ENCODE results near the gene MYF6. TPM values are rescaled to one million over a fixed set of nuclear protein-coding genes. Genes with fewer than 3 reads are reported as not detected.

MYF6 gene
- total RNA-seq, 1 donor from 2014 or later = 1.6 TPM

DNA sequence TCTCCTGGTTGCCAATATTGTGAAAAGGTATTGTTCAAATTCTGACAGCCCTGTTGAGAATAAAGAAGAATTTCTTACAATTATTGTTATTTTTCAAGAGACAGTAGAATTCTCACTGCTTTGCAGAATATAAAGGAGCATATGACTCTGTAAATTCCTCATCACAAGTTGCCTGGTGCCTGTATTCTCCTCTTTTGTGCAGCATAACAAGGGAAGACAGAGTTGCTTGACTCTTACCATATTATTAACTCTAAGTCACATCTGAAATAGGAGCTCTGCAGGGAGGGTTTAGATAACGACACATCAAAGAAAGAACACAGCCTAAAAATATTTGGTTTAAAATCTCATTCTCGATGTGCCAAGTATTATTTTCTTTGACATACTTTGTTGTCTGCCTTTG is 40.4 kb downstream of the MYF6 start:
- FAIRE-seq (no peak), DNase-seq (ENCODE audit: low spot score in 2 of 2) (no peak)

GRCh38 chr12:80749456-80749855 is 42.0 kb downstream of the MYF6 start:
- FAIRE-seq = no peak
- DNase-seq (ENCODE audit: low spot score in 2 of 2) = no peak

- no peak for DNase-seq (ENCODE audit: low spot score in 2 of 2)
- FAIRE-seq = no peak
Observed at GRCh38 chr12:80752464-80752863, 45.0 kb downstream of the MYF6 start.

DNA sequence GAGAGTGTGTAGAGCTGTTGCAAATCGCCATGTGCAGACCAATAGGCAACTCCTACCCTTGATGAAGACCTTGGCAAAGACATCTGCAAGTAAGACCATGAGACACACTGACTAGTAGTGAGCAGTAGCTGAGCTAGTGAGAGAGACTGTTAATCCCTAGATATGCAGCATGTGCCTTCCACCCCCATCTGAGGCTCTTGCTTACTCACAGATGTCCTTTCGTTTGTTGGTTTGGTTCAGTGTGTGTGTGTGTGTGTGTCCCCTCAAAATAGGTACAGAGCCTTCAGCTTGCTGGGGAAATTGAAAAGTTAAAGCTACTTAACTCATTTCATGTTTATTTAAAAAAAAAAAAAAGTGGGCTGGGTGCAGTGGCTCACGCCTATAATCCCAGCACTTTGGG is 46.8 kb downstream of the MYF6 start:
- no peak for FAIRE-seq
- DNase-seq (ENCODE audit: low spot score in 2 of 2) = no peak

- DNase-seq (ENCODE audit: low spot score in 2 of 2) (no peak), FAIRE-seq (no peak)
Observed at GRCh38 chr12:80756875-80757274, 49.4 kb downstream of the MYF6 start.

Other genes with a start within 250 kb of the MYF6 start
- gene MYF5, start 9.3 kb downstream of the MYF6 start, total RNA-seq = not detected
- 44.4 TPM for gene LIN7A, start 230.3 kb downstream of the MYF6 start, total RNA-seq

Data from frontal cortex (tissue), 4 donors.